PC-3 (cell line): Measurements from ENCODE around the gene ODAPH. TPM values are rescaled to one million over a fixed set of nuclear protein-coding genes. Genes with fewer than 3 reads are reported as not detected.

Source experiments
- ATAC-seq: fragments of 200-7000 bp; cut with Tn5 transposase; 2 replicates; pipeline ENCODE4 v1.9.1; 2020; ENCODE audit warnings: mild to moderate bottlenecking, moderate library complexity
- BruUV-seq: library from RNA; stranded (reverse); fragments of 400-500 nt; replicated peaks from 2 replicates; lab custom pipeline; 2021; lab: Mats Ljungman, UMichigan
- CTCF ChIA-PET: fragments of 300-600 bp; sonication (Branson Sonifier 250); formaldehyde crosslinking; loops from one replicate; lab custom pipeline; 2022; ENCODE audit warnings: antibody characterized with exemption; lab: Charles Lee
- POLR2A ChIA-PET: fragments of 300-600 bp; sonication (Branson Sonifier 250); formaldehyde crosslinking; loops from one replicate; lab custom pipeline; 2022; ENCODE audit warnings: antibody characterized with exemption; ENCODE audit not compliant: unreplicated experiment; lab: Charles Lee
- DNase-seq: peaks from one replicate; pipeline ENCODE4 v3.0.0-alpha.2; 2015
- H2AFZ ChIP-seq: fragments of 300-600 bp; sonication (generic); 2 replicates; pipeline ENCODE4 v1.6.0; 2016; ENCODE audit warnings: antibody characterized with exemption, low read length
- H3F3A ChIP-seq: fragments of 300-600 bp; sonication (generic); one replicate; pipeline ENCODE4 v1.6.0; 2017; ENCODE audit warnings: antibody characterized with exemption, low read length, control low read depth, mild to moderate bottlenecking; ENCODE audit not compliant: unreplicated experiment
- H3K27ac ChIP-seq: fragments of 300-600 bp; sonication (generic); 2 replicates; pipeline ENCODE4 v1.5.1; 2016; ENCODE audit warnings: mild to moderate bottlenecking, low read length
- H3K27me3 ChIP-seq: fragments of 300-600 bp; sonication (generic); 2 replicates; pipeline ENCODE4 v1.6.1; 2016; ENCODE audit warnings: low read length, mixed read lengths
- H3K36me3 ChIP-seq: fragments of 300-600 bp; sonication (generic); 2 replicates; pipeline ENCODE4 v1.6.1; 2016; ENCODE audit warnings: low read depth, mixed run types, low read length, mixed read lengths
- H3K4me1 ChIP-seq: fragments of 300-600 bp; sonication (generic); 2 replicates; pipeline ENCODE4 v1.5.1; 2016; ENCODE audit warnings: low read length; ENCODE audit not compliant: insufficient read depth
- H3K4me2 ChIP-seq: fragments of 300-600 bp; sonication (generic); 2 replicates; pipeline ENCODE4 v1.6.0; 2016; ENCODE audit warnings: low read length
- H3K4me3 ChIP-seq: fragments of 300-600 bp; sonication (generic); 2 replicates; pipeline ENCODE4 v1.5.1; 2016; ENCODE audit warnings: mild to moderate bottlenecking, low read length, mixed read lengths
- H3K79me2 ChIP-seq: fragments of 300-600 bp; sonication (generic); 2 replicates; pipeline ENCODE4 v1.6.1; 2017; ENCODE audit warnings: low read length, mixed read lengths
- H3K9ac ChIP-seq: fragments of 300-600 bp; sonication (generic); 2 replicates; pipeline ENCODE4 v1.6.0; 2016; ENCODE audit warnings: mild to moderate bottlenecking, low read length
- H3K9me2 ChIP-seq: fragments of 300-600 bp; sonication (generic); replicated peaks from 2 replicates; pipeline ENCODE4 v1.6.1; 2016; ENCODE audit warnings: mixed run types, low read length, mixed read lengths
- H3K9me3 ChIP-seq: fragments of 300-600 bp; sonication (generic); 2 replicates; pipeline ENCODE4 v1.6.1; 2016; ENCODE audit warnings: low read length, mixed read lengths
- H4K20me1 ChIP-seq: fragments of 300-600 bp; sonication (generic); 2 replicates; pipeline ENCODE4 v1.6.1; 2016; ENCODE audit warnings: low read length, mixed read lengths
- CTCF ChIP-seq: fragments of 300-600 bp; sonication (generic); conservative IDR thresholded peaks from 2 replicates; pipeline ENCODE4 v1.5.1; 2017; ENCODE audit warnings: antibody characterized with exemption, low read depth, mild to moderate bottlenecking, low read length
- EZH2 ChIP-seq: fragments of 300-600 bp; sonication (generic); IDR thresholded peaks from one replicate; pipeline ENCODE4 v1.6.1; 2017; ENCODE audit warnings: antibody characterized with exemption, mild to moderate bottlenecking, low read length; ENCODE audit not compliant: unreplicated experiment
- EZH2phosphoT487 ChIP-seq: fragments of 300-600 bp; sonication (generic); IDR thresholded peaks from 2 replicates; pipeline ENCODE4 v1.6.1; 2018; ENCODE audit warnings: mild to moderate bottlenecking, antibody characterized with exemption, low read length, borderline replicate concordance
- intact Hi-C: fragments of 100-400 bp; cut with micrococcal nuclease; formaldehyde crosslinking; loops from 2 replicates; pipeline ENCODE4 v1.9.0; 2023
- total RNA-seq: library from RNA; depleted of rRNA; stranded (reverse); fragments of >200 nt; gene quantifications from 2 replicates; pipeline ENCODE4 v1.2.3, GENCODE V29; 2014

ODAPH gene
- total RNA-seq, 1 experiment from 2014 or later = not detected

- Histone ChIP-seq H3K4me2 (no peak overlapping the region), H3K27ac (no peak overlapping the region), H3K36me3 (no peaks in the 10 kb centered on the region), H3K9me3 (no peaks in the 10 kb centered on the region), H3K27me3 (no peaks in the 10 kb centered on the region), H2AFZ (no peak overlapping the region), H3K79me2 (no peaks in the 10 kb centered on the region), H4K20me1 (no peaks in the 10 kb centered on the region), H3K4me1 (peaks cover 16% of the 10 kb centered on the region; the same call in 1 of the 2 replicates), H3K9ac (no peak overlapping the region), H3K9me2 (no peaks in the 10 kb centered on the region), H3K4me3 (no peak overlapping the region), H3F3A (no peaks in the 10 kb centered on the region)
- no TSS peak for BruUV-seq
- ChIA-PET CTCF (no interaction called here), POLR2A (no interaction called here)
- DNase-seq (no peak), ATAC-seq (no peak)
- TF ChIP-seq CTCF (no peak), EZH2 (no peak), EZH2phosphoT487 (no peak)
- intact Hi-C loops = no loop called here
These were observed 3.4 kb upstream of the ODAPH start for GRCh38 chr4:75552452-75552851.

DNA sequence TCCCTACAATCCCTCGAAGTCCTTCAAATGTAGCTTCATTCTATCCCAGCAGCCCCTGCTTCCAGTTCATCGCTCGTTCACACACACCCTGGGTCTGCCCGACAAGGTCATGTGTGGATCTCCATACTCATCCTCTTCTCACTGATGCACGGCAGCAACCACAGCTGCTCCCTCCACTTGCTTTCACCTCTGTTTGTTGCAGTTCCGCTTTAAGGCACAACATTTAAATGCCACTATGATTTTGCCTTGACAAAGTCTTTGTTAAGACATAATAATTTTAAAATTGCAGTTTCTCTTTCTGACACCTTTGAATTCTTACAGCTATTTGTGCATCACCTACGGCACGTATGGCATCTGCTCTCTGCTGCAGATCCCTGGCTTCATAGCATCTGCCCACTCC lies 1.8 kb downstream of the ODAPH start:
- Histone ChIP-seq H3K79me2 (no peaks in the 10 kb centered on the region), H4K20me1 (no peaks in the 10 kb centered on the region), H3K4me3 (no peak overlapping the region), H3K4me2 (no peak overlapping the region), H3K27ac (no peak overlapping the region), H3F3A (no peaks in the 10 kb centered on the region), H3K36me3 (no peaks in the 10 kb centered on the region), H3K9ac (no peak overlapping the region), H3K9me2 (no peaks in the 10 kb centered on the region), H3K27me3 (no peaks in the 10 kb centered on the region), H2AFZ (no peak overlapping the region), H3K4me1 (peaks cover 16% of the 10 kb centered on the region; the same call in 1 of the 2 replicates), H3K9me3 (no peaks in the 10 kb centered on the region)
- DNase-seq (no peak), ATAC-seq (no peak)
- intact Hi-C loops = no loop called here
- ChIA-PET CTCF (no interaction called here), POLR2A (no interaction called here)
- BruUV-seq = no TSS peak
- no peak for TF ChIP-seq CTCF
- TF ChIP-seq EZH2 = no peak
- TF ChIP-seq EZH2phosphoT487 = no peak

DNA sequence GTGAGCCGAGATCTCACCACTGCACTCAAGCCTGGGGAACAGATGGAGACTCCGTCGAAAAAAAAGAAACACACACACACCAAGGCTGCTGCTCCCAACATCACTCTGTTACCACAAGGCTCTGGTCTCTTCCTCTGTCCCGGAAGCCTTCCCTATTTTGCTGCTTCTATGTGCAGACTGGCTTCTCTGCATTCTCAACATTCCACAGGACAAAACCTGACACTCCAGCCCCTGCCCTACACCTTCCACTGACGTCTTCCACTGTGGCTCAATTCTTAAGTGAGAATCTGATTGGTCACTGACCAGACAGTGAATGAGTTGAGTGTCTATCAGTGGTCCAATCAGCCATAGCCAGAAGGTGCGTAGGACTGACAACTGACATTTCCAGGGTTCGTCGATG lies 5.9 kb downstream of the ODAPH start:
- Histone ChIP-seq H3K9me3 (no peaks in the 10 kb centered on the region), H3F3A (no peaks in the 10 kb centered on the region), H3K27ac (no peak overlapping the region), H3K4me1 (no peaks in the 10 kb centered on the region), H4K20me1 (no peaks in the 10 kb centered on the region), H3K9ac (no peak overlapping the region), H3K4me2 (no peak overlapping the region), H3K79me2 (no peaks in the 10 kb centered on the region), H2AFZ (no peak overlapping the region), H3K36me3 (no peaks in the 10 kb centered on the region), H3K4me3 (no peak overlapping the region), H3K9me2 (no peaks in the 10 kb centered on the region), H3K27me3 (no peaks in the 10 kb centered on the region)
- peak; percentile 36 for DNase-seq
- ChIA-PET CTCF (no interaction called here), POLR2A (no interaction called here)
- BruUV-seq = no TSS peak
- intact Hi-C loops = no loop called here
- no peak for ATAC-seq
- TF ChIP-seq CTCF = no peak
- no peak for TF ChIP-seq EZH2
- TF ChIP-seq EZH2phosphoT487 = no peak
